Body of pancreas (tissue), 4 donors: ENCODE data around the gene CMBL.
"Not testable (repeated sequence)": the region's sequence is repeated elsewhere in the genome, so short reads cannot be mapped to it uniquely, and the experiment has no call there.

Experiments
- POLR2A ChIP-seq, 3 donors: fragments of 450-650 bp; IDR thresholded peaks; one replicate each; pipeline ENCODE4 v1.6.1; 2016; ENCODE audit warnings: antibody characterized with exemption in 3 of 3, mild to moderate bottlenecking in 2 of 3
- TF ChIP-seq, protein P1 (sequence below), 7 experiments: fragments of 450-650 bp in 4 of 7; fragments of 200-600 bp in 3 of 7; sonication (generic) in 3 of 7; IDR thresholded peaks; one replicate each; pipeline ENCODE4 v1.5.1; 2016 to 2019; ENCODE audit warnings: antibody characterized with exemption in 7 of 7

DNA sequence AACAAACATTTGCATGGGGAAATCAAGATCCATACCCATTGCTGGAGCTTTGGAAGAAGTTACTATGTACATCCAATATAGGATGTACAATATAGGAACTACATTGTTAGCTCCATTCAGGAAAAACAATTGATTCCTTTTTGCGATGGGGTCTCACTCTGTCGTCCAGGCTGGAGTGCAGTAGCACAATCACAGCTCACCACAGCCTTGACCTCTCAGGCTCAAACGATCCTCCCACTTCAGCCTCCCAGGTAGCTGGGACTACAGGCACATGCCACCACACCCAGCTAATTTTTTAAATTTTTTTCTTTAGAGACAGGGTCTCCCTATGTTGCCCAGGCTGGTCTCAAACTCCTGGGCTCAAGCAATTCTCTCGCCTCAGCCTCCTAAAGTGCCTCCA is 60.5 kb downstream of the CMBL start:
- TF ChIP-seq, protein P1, sequence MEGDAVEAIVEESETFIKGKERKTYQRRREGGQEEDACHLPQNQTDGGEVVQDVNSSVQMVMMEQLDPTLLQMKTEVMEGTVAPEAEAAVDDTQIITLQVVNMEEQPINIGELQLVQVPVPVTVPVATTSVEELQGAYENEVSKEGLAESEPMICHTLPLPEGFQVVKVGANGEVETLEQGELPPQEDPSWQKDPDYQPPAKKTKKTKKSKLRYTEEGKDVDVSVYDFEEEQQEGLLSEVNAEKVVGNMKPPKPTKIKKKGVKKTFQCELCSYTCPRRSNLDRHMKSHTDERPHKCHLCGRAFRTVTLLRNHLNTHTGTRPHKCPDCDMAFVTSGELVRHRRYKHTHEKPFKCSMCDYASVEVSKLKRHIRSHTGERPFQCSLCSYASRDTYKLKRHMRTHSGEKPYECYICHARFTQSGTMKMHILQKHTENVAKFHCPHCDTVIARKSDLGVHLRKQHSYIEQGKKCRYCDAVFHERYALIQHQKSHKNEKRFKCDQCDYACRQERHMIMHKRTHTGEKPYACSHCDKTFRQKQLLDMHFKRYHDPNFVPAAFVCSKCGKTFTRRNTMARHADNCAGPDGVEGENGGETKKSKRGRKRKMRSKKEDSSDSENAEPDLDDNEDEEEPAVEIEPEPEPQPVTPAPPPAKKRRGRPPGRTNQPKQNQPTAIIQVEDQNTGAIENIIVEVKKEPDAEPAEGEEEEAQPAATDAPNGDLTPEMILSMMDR (IDR thresholded peaks at IDR 0.05), result not testable (repeated sequence)
- TF ChIP-seq POLR2A (IDR thresholded peaks at IDR 0.05), result not testable (repeated sequence)
